Measurements from ENCODE around the gene CCZ1.
"Not testable (repeated sequence)": the region's sequence is repeated elsewhere in the genome, so short reads cannot be mapped to it uniquely, and the experiment has no call there.

Gene CCZ1

GRCh38 chr7:5898480-5899224 lies at the start of gene CCZ1:
Gene CCZ1, plus strand, starts transcription at chr7:5898733. Its CDS starts 67 bp downstream, at chr7:5898800.
- peak; percentile 27 for DNase-seq (ENCODE audit: low spot score)

GRCh38 chr7:5850944-5851343 lies 47.6 kb upstream of the CCZ1 start:
- DNase-seq (ENCODE audit: low spot score) = no peak

- DNase-seq (ENCODE audit: low spot score) = no peak
Observed at GRCh38 chr7:5854738-5855137, 43.8 kb upstream of the CCZ1 start.

GRCh38 chr7:5857041-5857575 lies 41.4 kb upstream of the CCZ1 start:
- not testable (repeated sequence) for DNase-seq (ENCODE audit: low spot score)

- peak; percentile 66 for DNase-seq (ENCODE audit: low spot score)
Observed at GRCh38 chr7:5858494-5858893, 40.0 kb upstream of the CCZ1 start.

- DNase-seq (ENCODE audit: low spot score) = not testable (repeated sequence)
Observed at GRCh38 chr7:5861281-5861680, 37.3 kb upstream of the CCZ1 start.

- not testable (repeated sequence) for DNase-seq (ENCODE audit: low spot score)
Observed at GRCh38 chr7:5862753-5863366, 35.7 kb upstream of the CCZ1 start.

- not testable (repeated sequence) for DNase-seq (ENCODE audit: low spot score)
Observed at GRCh38 chr7:5865279-5865931, 33.1 kb upstream of the CCZ1 start.

GRCh38 chr7:5867060-5867459 lies 31.5 kb upstream of the CCZ1 start:
- DNase-seq (ENCODE audit: low spot score) = no peak

GRCh38 chr7:5868928-5869341 lies 29.6 kb upstream of the CCZ1 start:
- DNase-seq (ENCODE audit: low spot score) = not testable (repeated sequence)

GRCh38 chr7:5869691-5870090 lies 28.8 kb upstream of the CCZ1 start:
- DNase-seq (ENCODE audit: low spot score) = no peak

- DNase-seq (ENCODE audit: low spot score) = no peak
Observed at GRCh38 chr7:5870311-5870710, 28.2 kb upstream of the CCZ1 start.

GRCh38 chr7:5872326-5872725 lies 26.2 kb upstream of the CCZ1 start:
- DNase-seq (ENCODE audit: low spot score) = no peak

GRCh38 chr7:5879591-5879990 lies 18.9 kb upstream of the CCZ1 start:
- not testable (repeated sequence) for DNase-seq (ENCODE audit: low spot score)

GRCh38 chr7:5880106-5880505 lies 18.4 kb upstream of the CCZ1 start:
- DNase-seq (ENCODE audit: low spot score) = not testable (repeated sequence)

- DNase-seq (ENCODE audit: low spot score) = not testable (repeated sequence)
Observed at GRCh38 chr7:5884431-5884830, 14.1 kb upstream of the CCZ1 start.

- not testable (repeated sequence) for DNase-seq (ENCODE audit: low spot score)
Observed at GRCh38 chr7:5888021-5888420, 10.5 kb upstream of the CCZ1 start.

GRCh38 chr7:5890244-5890643 lies 8.3 kb upstream of the CCZ1 start:
- DNase-seq (ENCODE audit: low spot score) = not testable (repeated sequence)

GRCh38 chr7:5892498-5892897 lies 6.0 kb upstream of the CCZ1 start:
- DNase-seq (ENCODE audit: low spot score) = no peak

GRCh38 chr7:5897369-5897919 lies 1.1 kb upstream of the CCZ1 start:
- not testable (repeated sequence) for DNase-seq (ENCODE audit: low spot score)

- not testable (repeated sequence) for DNase-seq (ENCODE audit: low spot score)
Observed at GRCh38 chr7:5903002-5903401, 4.5 kb downstream of the CCZ1 start.

- DNase-seq (ENCODE audit: low spot score) = not testable (repeated sequence)
Observed at GRCh38 chr7:5904726-5905125, 6.2 kb downstream of the CCZ1 start.
